Right ventricle myocardium superior (tissue), 1 donor: ENCODE results near the gene NOXA1. TPM values are rescaled to one million over a fixed set of nuclear protein-coding genes. Genes with fewer than 3 reads are reported as not detected.
"Not testable (repeated sequence)": the region's sequence is repeated elsewhere in the genome, so short reads cannot be mapped to it uniquely, and the experiment has no call there.

Source experiments
- ATAC-seq: fragments of 200-7000 bp; cut with Tn5 transposase; one replicate; pipeline ENCODE4 v1.9.1; 2020; ENCODE audit warnings: mild to moderate bottlenecking; ENCODE audit not compliant: poor library complexity
- DNase-seq: peaks from one replicate; pipeline ENCODE4 v3.0.0-alpha.2; 2020
- intact Hi-C: fragments of 100-400 bp; cut with DNase I; formaldehyde crosslinking; loops from one replicate; pipeline ENCODE4 v1.11.2; 2022
- total RNA-seq: library from RNA; stranded (reverse); fragmentation: NEBNext Ultra II Directional; extraction: Animal tissue kit (Norgen Biotek cat#: 25700); gene quantifications from one replicate; pipeline ENCODE4 v1.2.1, GENCODE V29; 2021
- donor health status: DM: no; HTN: yes; CAD: no; lungs with severe emphysema.

The NOXA1 gene
- total RNA-seq, 1 donor from 2014 or later = 1.7 TPM

- intact Hi-C loops = loop anchor here (10.0 kb wide), 1 partner anchor 153 kb away; no protein-coding TSS in a partner anchor
- DNase-seq (peak; percentile 36), ATAC-seq (no peak)
Observed at GRCh38 chr9:137447722-137448601, 24.8 kb downstream of the NOXA1 start.

GRCh38 chr9:137448602-137448962 is 25.4 kb downstream of the NOXA1 start:
- intact Hi-C loops = loop anchor here (10.0 kb wide), 1 partner anchor 154 kb away; no protein-coding TSS in a partner anchor
- ATAC-seq (no peak), DNase-seq (peak; percentile 22)

- peak; percentile 26 for DNase-seq
- ATAC-seq = no peak
- intact Hi-C loops = loop anchor here (10.0 kb wide), 1 partner anchor 154 kb away; no protein-coding TSS in a partner anchor
Observed at GRCh38 chr9:137449081-137449844, 26.1 kb downstream of the NOXA1 start.

DNA sequence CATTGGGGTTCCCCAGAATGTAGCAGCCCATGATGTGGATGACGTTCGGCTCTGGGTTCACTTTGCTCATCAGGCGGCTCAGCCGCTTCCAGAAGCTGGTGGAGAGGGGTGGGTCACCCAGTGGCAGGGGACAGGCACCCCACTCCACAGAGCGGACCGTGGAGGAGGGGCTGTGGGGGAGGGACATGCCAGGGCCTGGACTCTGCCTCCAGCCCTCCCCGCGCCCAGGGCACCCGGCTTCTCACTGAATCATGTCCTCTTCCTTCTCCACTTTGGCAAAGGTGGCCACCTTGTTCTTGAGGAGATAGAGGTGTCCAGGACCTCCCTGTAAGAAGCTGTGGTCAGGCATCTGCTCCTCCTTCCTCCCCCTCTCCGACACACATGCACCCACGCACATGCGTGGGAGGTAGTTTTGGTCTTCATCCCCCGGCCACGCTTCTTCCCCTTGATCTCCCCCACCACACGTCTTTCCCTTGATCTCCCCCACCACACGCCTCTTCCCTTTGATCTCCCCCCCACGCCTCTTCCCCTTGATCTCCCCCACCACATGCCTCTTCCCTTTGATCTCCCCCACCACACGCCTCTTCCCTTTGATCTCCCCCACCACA is 26.8 kb downstream of the NOXA1 start:
- DNase-seq (peak; percentile 29), ATAC-seq (no peak)
- intact Hi-C loops = loop anchor here (10.0 kb wide), 1 partner anchor 155 kb away; no protein-coding TSS in a partner anchor

GRCh38 chr9:137450539-137451222 is 27.5 kb downstream of the NOXA1 start:
- ATAC-seq, intact Hi-C loops: not testable (repeated sequence)
- DNase-seq = peak; percentile 34

DNA sequence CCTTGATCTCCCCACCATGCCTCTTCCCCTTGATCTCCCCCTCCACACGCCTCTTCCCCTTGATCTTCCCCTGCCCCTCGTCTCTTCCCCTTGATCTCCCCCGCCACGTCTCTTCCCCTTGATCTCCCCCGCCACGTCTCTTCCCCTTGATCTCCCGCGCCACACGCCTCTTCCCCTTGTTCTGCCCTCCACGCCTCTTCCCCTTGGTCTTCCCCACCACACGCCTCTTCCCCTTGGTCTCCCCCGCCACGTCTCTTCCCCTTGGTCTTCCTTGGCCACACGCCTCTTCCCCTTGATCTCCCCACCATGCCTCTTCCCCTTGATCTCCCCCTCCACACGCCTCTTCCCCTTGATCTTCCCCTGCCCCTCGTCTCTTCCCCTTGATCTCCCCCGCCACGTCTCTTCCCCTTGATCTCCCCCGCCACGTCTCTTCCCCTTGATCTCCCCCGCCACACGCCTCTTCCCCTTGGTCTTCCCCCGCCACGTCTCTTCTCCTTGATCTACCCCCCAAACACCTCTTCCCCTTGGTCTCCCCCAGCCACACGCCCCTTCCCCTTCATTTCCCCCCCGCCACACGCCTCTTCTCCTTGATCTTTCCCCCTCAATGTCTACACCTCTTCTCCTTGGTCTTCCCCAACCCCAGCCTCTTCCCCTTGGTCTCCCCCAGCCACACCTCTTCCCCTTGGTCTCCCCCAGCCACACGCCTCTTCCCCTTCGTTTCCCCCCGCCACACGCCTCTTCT is 28.2 kb downstream of the NOXA1 start:
- DNase-seq = peak; percentile 1
- intact Hi-C loops, ATAC-seq: not testable (repeated sequence)

GRCh38 chr9:137452006-137452760 is 29.0 kb downstream of the NOXA1 start:
- ATAC-seq (no peak), DNase-seq (peak; percentile 43)
- intact Hi-C loops = no loop called here

- intact Hi-C loops = no loop called here
- peak; percentile 62 for DNase-seq
- peak; percentile 1 for ATAC-seq
Observed at GRCh38 chr9:137452761-137453642, 29.8 kb downstream of the NOXA1 start.

DNA sequence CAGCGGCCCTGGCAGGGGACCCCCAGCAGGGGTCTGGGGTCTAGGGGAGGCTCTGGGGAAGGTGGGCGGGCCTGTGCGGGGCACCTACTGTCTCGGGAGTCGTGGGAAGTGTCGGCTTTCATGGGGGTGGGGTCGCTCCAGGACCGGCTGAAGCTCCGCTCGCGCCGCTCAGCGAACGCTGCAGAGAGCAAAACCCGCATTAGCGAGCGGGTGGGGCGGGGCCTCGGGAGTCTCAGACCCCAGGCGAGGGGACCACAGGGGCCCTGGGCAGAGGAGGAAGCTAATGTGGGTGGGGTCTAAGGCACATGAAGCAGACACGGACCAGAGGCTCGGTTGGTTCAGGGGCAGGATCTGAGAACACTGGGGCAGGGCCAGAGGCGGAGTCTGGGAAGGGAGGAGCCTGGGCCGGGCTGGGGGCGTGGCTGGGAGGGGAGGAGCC is 30.5 kb downstream of the NOXA1 start:
- intact Hi-C loops = no loop called here
- ATAC-seq (peak; percentile 65), DNase-seq (peak; percentile 83)

DNA sequence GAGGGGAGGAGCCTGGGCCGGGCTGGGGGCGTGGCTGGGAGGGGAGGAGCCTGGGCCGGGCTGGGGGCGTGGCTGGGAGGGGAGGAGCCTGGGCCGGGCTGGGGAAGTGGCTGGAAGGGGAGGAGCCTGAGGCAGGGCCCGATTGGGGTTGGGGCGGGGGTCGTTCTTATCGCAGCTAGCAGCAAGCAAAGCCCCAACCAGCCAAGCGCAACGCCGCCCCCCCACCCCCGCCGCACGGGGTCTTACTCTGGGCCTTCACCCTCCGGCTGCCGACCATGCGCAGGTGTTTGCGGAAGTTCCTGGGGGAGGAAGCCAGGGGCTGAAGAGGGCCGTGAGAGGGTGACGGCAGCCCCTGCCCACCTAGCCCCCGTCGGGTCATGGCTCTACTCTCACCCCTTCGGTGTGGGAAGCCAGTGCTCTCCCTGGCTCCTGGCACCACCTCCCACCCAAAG is 31.0 kb downstream of the NOXA1 start:
- DNase-seq = peak; percentile 77
- ATAC-seq = peak; percentile 49

GRCh38 chr9:137454597-137455358 is 31.6 kb downstream of the NOXA1 start:
- intact Hi-C loops = no loop called here
- ATAC-seq (peak; percentile 5), DNase-seq (peak; percentile 48)

More for the DNA sequence above, 31.0 kb downstream of the NOXA1 start:
- intact Hi-C loops = no loop called here

DNA sequence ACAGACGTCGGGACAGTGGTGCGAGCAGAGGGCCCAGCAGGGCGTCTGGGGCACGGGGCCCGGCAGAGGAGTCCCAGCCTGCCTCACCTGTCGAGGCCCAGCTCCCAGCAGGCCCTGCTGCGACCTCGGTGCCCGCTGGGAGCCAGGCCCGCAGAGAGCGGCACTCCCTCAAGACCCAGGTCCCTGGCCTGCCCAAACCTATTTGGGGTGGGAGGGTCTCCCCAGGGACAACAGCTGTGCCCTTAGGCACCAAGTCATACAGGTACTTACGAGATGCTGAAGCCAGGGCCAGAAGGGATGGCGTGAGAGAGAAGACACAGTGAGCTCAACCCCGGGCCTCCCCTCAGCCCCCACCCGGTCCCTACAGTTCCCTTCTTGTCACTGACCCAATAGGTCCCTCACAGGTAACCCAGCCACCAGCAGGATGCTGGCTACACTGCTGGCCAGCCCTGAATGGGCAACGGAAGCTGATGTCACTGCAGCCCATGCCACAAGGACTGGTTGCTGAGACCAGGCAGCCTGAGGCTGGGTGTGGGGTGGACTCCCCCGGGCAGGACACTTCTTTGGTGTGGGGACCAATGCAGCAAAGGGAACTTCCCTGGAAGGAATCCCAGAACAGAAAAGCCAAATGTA is 32.3 kb downstream of the NOXA1 start:
- ATAC-seq (no peak), DNase-seq (peak; percentile 23)
- intact Hi-C loops = no loop called here

GRCh38 chr9:137456061-137456863 is 33.1 kb downstream of the NOXA1 start:
- intact Hi-C loops = no loop called here
- ATAC-seq (no peak), DNase-seq (peak; percentile 30)

DNA sequence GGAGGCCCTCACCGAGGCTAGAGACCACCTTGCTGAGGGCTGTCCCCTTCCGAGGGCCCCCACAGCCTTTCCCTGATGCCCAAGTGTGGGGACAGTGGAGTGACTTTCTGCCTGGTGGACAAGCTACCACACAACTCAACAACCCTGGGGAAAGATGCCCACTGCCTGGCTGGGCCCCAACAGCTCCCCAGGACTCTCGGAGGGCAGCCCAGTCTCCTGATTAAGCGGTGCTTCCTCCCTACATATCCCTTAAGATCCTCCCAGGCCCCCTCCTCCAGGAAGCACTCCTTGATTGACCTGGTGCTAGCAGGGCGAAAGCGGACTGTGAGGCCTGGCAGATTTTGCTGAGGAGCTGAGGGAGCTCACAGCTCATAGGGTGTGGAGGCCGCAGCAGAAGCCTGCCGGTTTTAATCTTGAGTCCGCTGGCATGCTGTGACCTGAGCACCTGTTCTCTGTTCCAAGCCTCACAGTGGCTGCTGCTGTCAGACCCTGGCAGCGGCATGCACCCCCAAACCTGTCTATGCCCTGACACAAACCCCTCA is 33.7 kb downstream of the NOXA1 start:
- intact Hi-C loops = no loop called here
- no peak for ATAC-seq
- peak; percentile 41 for DNase-seq
